OCI-LY3 (cell line): ENCODE data around the gene CC2D1A.

Experiments
- H2AFZ ChIP-seq: fragments of 200-600, 300-600 bp; shearing (Covaris generic); 2 replicates; pipeline ENCODE4 v1.6.0; 2014; ENCODE audit warnings: antibody characterized with exemption, low read depth, low read length
- H3K27ac ChIP-seq: fragments of 200-600, 300-600 bp; sonication (generic); 2 replicates; pipeline ENCODE4 v1.5.1; 2014; ENCODE audit warnings: mild to moderate bottlenecking, low read length, moderate library complexity, mixed read lengths
- H3K27me3 ChIP-seq: fragments of 200-600, 300-600 bp; sonication (generic); 2 replicates; pipeline ENCODE4 v1.6.1; 2014; ENCODE audit warnings: low read depth, low read length, mixed read lengths
- H3K36me3 ChIP-seq: fragments of 200-600, 300-600 bp; sonication (generic); replicated peaks from 2 replicates; pipeline ENCODE3; 2014; ENCODE audit warnings: low read depth, low read length, mixed read lengths
- H3K4me1 ChIP-seq: fragments of 300-600, 200-600 bp; sonication (generic); 2 replicates; pipeline ENCODE4 v1.6.1; 2014; ENCODE audit warnings: low read length, mixed read lengths
- H3K4me2 ChIP-seq: fragments of 200-600, 300-600 bp; sonication (generic); 2 replicates; pipeline ENCODE4 v1.6.1; 2014; ENCODE audit warnings: low read length, mixed read lengths
- H3K4me3 ChIP-seq: fragments of 300-600, 200-600 bp; sonication (generic); 2 replicates; pipeline ENCODE4 v1.5.1; 2014; ENCODE audit warnings: antibody characterized with exemption, mild to moderate bottlenecking, low read length, moderate library complexity
- H3K79me2 ChIP-seq: fragments of 300-600, 200-600 bp; shearing (Covaris generic); 2 replicates; pipeline ENCODE4 v1.6.1; 2014; ENCODE audit warnings: mild to moderate bottlenecking, low read length, mixed read lengths
- H3K9ac ChIP-seq: fragments of 300-600, 200-600 bp; shearing (Covaris generic); 2 replicates; pipeline ENCODE4 v1.6.0; 2014; ENCODE audit warnings: mild to moderate bottlenecking, low read length, moderate library complexity
- H3K9me3 ChIP-seq: fragments of 200-600, 300-600 bp; shearing (Covaris generic); 2 replicates; pipeline ENCODE4 v1.6.1; 2014; ENCODE audit warnings: low read length, mixed read lengths; ENCODE audit not compliant: insufficient read depth
- H4K20me1 ChIP-seq: fragments of 200-600, 300-600 bp; sonication (generic); 2 replicates; pipeline ENCODE4 v1.6.1; 2016; ENCODE audit warnings: low read length, mixed read lengths; ENCODE audit not compliant: insufficient read depth
- EZH2phosphoT487 ChIP-seq: fragments of 200-600 bp; shearing (Covaris generic); IDR thresholded peaks from 2 replicates; pipeline ENCODE4 v1.6.1; 2018; ENCODE audit warnings: antibody characterized with exemption, mixed run types, low read depth
- TF ChIP-seq, protein P1 (sequence below): fragments of 200-600, 300-600 bp; sonication (generic); IDR thresholded peaks from 2 replicates; pipeline ENCODE4 v1.5.1; 2014; ENCODE audit warnings: antibody characterized with exemption, low read length, low read depth

The CC2D1A gene

DNA sequence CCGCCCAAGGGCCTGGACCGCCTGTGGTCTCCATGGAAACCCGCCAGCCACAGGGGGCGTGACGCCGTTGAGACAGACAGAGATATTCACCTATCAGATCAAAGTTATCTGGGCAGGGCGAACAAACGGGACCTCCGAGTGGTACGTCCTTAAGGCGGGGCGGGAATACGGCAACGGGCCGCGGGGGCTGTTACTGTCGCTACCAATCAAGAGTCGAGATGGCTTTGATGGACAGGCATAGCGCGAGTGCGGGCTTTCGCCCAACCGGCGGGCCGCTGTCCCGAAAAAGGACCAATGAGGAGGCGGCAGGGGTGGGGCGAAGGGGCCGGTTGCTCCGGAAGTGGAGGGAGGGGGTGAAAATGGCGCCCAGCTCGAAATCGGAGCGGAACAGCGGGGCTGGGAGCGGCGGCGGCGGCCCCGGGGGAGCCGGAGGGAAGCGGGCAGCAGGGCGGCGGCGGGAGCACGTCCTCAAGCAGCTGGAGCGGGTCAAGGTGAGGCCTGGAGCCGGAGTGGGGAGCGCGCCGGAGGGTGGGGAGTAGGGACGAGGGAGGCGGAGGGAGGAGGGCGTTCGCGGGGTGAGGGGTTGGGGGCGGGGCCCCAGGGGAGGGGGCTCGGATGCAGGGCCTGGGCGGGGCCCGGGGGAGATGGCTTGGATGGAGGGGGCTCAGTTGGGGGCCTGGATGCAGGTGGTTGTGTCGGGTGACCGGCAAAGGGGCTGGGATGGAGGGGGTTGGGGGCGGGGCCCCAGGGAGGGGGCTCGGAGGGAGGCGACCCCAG is 46.3 kb downstream of the CC2D1A start, which contains the start of gene DCAF15:
TSS of gene DCAF15 (plus strand) at position 356 of the 777 bp plus-strand sequence. CDS start at position 360, 4 bp downstream.
- Histone ChIP-seq H3K4me1 (peaks cover 12% of the 10 kb centered on the region), H3K9me3 (no peaks in the 10 kb centered on the region), H3K27me3 (no peaks in the 10 kb centered on the region), H3K27ac (peak within 1 kb of the TSS; percentile 56), H3K9ac (peak within 1 kb of the TSS; percentile 82), H2AFZ (peak within 1 kb of the TSS; percentile 96), H3K79me2 (peaks cover 17% of the 10 kb centered on the region), H3K36me3 (peaks cover 22% of the 10 kb centered on the region), H3K4me3 (peak within 1 kb of the TSS; percentile 94), H4K20me1 (peaks cover 10% of the 10 kb centered on the region), H3K4me2 (peak within 1 kb of the TSS; percentile 95)
- no peak for TF ChIP-seq EZH2phosphoT487
- TF ChIP-seq, protein P1, sequence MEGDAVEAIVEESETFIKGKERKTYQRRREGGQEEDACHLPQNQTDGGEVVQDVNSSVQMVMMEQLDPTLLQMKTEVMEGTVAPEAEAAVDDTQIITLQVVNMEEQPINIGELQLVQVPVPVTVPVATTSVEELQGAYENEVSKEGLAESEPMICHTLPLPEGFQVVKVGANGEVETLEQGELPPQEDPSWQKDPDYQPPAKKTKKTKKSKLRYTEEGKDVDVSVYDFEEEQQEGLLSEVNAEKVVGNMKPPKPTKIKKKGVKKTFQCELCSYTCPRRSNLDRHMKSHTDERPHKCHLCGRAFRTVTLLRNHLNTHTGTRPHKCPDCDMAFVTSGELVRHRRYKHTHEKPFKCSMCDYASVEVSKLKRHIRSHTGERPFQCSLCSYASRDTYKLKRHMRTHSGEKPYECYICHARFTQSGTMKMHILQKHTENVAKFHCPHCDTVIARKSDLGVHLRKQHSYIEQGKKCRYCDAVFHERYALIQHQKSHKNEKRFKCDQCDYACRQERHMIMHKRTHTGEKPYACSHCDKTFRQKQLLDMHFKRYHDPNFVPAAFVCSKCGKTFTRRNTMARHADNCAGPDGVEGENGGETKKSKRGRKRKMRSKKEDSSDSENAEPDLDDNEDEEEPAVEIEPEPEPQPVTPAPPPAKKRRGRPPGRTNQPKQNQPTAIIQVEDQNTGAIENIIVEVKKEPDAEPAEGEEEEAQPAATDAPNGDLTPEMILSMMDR, result no peak

DNA sequence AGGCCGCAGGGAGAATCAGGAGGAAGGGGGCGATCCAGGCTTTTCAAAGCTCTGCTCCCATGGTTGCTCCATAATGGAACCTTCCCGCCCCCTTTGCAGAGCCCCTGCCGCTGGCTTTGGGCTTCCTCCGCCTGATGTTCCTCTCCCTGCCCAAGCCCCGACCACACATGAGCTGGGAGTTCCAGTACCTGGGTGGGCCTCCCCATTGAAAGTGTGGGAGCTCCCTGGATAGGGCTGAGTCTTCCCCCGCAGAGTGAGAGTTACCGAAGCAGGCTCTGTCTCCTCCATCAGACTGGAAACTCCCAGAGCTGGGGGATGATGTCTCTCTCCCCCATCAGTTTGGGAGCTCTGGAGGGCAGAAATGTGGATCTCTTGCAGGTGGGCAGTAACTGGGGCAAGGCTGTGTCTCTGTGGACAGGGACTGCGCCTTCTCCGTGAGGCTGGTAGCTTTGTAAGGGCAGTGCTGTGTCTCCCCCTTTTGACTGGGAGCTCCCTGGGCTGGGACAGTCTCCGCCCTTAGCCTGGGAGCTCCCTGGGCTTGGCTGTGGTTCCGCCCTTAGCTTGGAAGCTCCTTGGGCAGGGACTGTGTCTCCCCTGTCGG is 47.0 kb downstream of the CC2D1A start:
- H3K9ac ChIP-seq, result peak overlapping the region; percentile 82
- H3K27ac ChIP-seq, result peak overlapping the region; percentile 15; the same call in 1 of the 2 replicates
- peaks cover 10% of the 10 kb centered on the region for H4K20me1 ChIP-seq
- peak overlapping the region; percentile 95 for H3K4me2 ChIP-seq
- no peak overlapping the region for H2AFZ ChIP-seq
- no peaks in the 10 kb centered on the region for H3K27me3 ChIP-seq
- peaks cover 26% of the 10 kb centered on the region for H3K36me3 ChIP-seq
- TF ChIP-seq EZH2phosphoT487, result no peak
- TF ChIP-seq, protein P1, result no peak
- H3K9me3 ChIP-seq, result no peaks in the 10 kb centered on the region
- H3K4me1 ChIP-seq, result peaks cover 12% of the 10 kb centered on the region
- peaks cover 17% of the 10 kb centered on the region for H3K79me2 ChIP-seq
- H3K4me3 ChIP-seq, result peak overlapping the region; percentile 94

- Histone ChIP-seq H3K79me2 (peaks cover 17% of the 10 kb centered on the region), H3K9me3 (no peaks in the 10 kb centered on the region), H3K27ac (no peak overlapping the region), H4K20me1 (peaks cover 10% of the 10 kb centered on the region), H3K9ac (no peak overlapping the region), H3K4me2 (peak overlapping the region; percentile 95; the same call in 1 of the 2 replicates), H3K36me3 (peaks cover 32% of the 10 kb centered on the region), H3K4me3 (no peak overlapping the region), H3K27me3 (no peaks in the 10 kb centered on the region), H2AFZ (no peak overlapping the region), H3K4me1 (peaks cover 12% of the 10 kb centered on the region)
- TF ChIP-seq, protein P1, result no peak
- no peak for TF ChIP-seq EZH2phosphoT487
These were observed 48.2 kb downstream of the CC2D1A start for GRCh38 chr19:13954185-13954584.

GRCh38 chr19:13955662-13956364 is 49.8 kb downstream of the CC2D1A start:
- H2AFZ ChIP-seq, result no peak overlapping the region
- H3K36me3 ChIP-seq, result peaks cover 45% of the 10 kb centered on the region
- TF ChIP-seq, protein P1, result no peak
- no peak for TF ChIP-seq EZH2phosphoT487
- H3K27ac ChIP-seq, result no peak overlapping the region
- H3K9me3 ChIP-seq, result no peaks in the 10 kb centered on the region
- H3K9ac ChIP-seq, result no peak overlapping the region
- H3K4me1 ChIP-seq, result peaks cover 12% of the 10 kb centered on the region
- no peaks in the 10 kb centered on the region for H3K27me3 ChIP-seq
- H4K20me1 ChIP-seq, result peaks cover 10% of the 10 kb centered on the region
- H3K79me2 ChIP-seq, result peaks cover 17% of the 10 kb centered on the region
- no peak overlapping the region for H3K4me2 ChIP-seq
- no peak overlapping the region for H3K4me3 ChIP-seq
